OCI-LY1 (cell line): Measurements from ENCODE around the gene NCAPG2.

Experiments
- EZH2 ChIP-seq: fragments of 200-600 bp; sonication (generic), shearing (Covaris generic); IDR thresholded peaks from 2 replicates; pipeline ENCODE4 v1.8.0; 2017; ENCODE audit warnings: borderline replicate concordance, mixed run types, mild to moderate bottlenecking, antibody characterized with exemption, low read length, moderate library complexity, mixed read lengths
- TF ChIP-seq, protein P1 (sequence below): fragments of 200-600 bp; sonication (generic), shearing (Covaris generic); IDR thresholded peaks from 2 replicates; pipeline ENCODE4 v1.5.1; 2017; ENCODE audit warnings: mild to moderate bottlenecking, antibody characterized with exemption, low read length, moderate library complexity, mixed read lengths

DNA sequence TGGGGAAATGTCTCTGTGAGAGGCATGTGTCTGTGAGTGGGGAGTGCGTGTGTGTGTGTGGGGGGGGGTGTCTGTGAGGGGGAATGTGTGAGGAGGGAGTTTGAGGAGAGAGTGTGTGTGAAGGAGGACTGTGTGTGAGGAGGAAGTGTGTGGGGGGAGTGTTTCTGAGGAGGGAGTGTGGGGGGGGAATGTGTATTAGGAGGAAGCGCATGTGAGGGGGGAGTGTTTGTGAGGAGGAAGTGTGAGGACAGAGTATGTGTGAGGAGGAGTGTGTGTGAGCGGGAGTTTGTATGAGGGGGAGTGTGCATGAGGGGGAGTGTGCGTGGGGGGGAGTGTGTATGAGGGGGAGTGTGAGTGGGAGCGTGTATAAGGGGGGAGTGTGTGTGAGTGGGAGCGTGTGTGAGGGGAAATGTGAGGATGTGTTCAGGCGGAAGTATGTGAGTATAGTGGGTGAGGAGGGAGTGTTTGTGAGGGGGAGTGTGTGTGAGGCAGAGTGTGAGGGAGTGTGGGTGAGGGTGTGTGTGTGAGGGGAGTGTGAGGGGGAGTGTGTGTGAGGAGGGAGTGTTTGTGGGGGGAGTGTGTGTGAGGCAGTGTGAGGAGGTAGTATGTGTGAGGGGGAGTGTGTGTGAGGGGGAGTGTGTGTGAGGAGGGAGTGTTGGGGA is 95.2 kb downstream of the NCAPG2 start:
- TF ChIP-seq, protein P1, sequence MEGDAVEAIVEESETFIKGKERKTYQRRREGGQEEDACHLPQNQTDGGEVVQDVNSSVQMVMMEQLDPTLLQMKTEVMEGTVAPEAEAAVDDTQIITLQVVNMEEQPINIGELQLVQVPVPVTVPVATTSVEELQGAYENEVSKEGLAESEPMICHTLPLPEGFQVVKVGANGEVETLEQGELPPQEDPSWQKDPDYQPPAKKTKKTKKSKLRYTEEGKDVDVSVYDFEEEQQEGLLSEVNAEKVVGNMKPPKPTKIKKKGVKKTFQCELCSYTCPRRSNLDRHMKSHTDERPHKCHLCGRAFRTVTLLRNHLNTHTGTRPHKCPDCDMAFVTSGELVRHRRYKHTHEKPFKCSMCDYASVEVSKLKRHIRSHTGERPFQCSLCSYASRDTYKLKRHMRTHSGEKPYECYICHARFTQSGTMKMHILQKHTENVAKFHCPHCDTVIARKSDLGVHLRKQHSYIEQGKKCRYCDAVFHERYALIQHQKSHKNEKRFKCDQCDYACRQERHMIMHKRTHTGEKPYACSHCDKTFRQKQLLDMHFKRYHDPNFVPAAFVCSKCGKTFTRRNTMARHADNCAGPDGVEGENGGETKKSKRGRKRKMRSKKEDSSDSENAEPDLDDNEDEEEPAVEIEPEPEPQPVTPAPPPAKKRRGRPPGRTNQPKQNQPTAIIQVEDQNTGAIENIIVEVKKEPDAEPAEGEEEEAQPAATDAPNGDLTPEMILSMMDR = no peak
- TF ChIP-seq EZH2 = no peak
